ENCODE results near the gene PSMB10.

PSMB10 gene

DNA sequence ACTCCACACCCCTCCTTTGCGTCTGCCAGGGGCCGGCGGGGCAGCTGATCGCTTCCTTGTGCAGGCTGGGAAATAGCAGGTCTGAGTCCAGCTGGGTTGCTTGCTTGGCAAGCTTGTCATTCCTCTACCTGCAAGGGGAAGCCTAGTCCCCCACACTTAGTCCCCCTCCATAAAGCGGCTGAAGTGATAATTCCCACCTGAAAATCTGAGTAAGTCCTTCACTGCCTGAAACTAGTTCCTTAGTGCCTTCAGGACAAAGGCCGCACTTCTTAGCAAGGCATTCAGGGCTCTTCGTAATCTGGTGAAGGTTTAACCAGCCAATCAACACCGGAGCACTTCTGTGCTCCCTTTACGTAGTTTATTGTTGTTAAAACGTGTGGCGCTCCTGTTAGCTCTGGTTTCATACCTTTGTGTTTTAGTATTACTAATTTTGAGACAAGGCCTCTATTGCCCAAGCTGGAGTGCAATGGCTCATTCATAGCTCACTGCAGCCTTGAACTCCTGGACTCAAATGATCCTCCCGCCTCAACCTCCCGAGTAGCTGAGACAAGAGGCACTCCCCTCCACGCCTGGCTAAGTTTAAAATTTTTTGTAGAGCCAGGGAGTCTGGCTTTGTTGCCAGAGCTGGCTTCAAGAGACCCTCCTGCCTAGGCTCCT is 42.8 kb downstream of the PSMB10 start:
- peak overlapping the region; percentile 88 for H2AFZ ChIP-seq
- peaks cover 44% of the 10 kb centered on the region for H3K79me2 ChIP-seq
- no peaks in the 10 kb centered on the region for H3K36me3 ChIP-seq (ENCODE audit: control insufficient read depth, insufficient read depth, low read length)
- TF ChIP-seq, protein P1, sequence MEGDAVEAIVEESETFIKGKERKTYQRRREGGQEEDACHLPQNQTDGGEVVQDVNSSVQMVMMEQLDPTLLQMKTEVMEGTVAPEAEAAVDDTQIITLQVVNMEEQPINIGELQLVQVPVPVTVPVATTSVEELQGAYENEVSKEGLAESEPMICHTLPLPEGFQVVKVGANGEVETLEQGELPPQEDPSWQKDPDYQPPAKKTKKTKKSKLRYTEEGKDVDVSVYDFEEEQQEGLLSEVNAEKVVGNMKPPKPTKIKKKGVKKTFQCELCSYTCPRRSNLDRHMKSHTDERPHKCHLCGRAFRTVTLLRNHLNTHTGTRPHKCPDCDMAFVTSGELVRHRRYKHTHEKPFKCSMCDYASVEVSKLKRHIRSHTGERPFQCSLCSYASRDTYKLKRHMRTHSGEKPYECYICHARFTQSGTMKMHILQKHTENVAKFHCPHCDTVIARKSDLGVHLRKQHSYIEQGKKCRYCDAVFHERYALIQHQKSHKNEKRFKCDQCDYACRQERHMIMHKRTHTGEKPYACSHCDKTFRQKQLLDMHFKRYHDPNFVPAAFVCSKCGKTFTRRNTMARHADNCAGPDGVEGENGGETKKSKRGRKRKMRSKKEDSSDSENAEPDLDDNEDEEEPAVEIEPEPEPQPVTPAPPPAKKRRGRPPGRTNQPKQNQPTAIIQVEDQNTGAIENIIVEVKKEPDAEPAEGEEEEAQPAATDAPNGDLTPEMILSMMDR (IDR thresholded peaks at IDR 0.05), result no peak
- peak overlapping the region; percentile 56 for H3K9ac ChIP-seq
- H3K9me3 ChIP-seq (ENCODE audit: control insufficient read depth, low read length), result no peaks in the 10 kb centered on the region
- peaks cover 9% of the 10 kb centered on the region for H3K4me1 ChIP-seq
- peak overlapping the region; percentile 80 for H3K4me3 ChIP-seq (ENCODE audit: low read depth, low read length)
- H3K27me3 ChIP-seq (ENCODE audit: control insufficient read depth, insufficient read depth, low read length), result no peaks in the 10 kb centered on the region
- peak overlapping the region; percentile 82 for H3K27ac ChIP-seq
- peak overlapping the region; percentile 77 for H3K4me2 ChIP-seq (ENCODE audit: low read length)

DNA sequence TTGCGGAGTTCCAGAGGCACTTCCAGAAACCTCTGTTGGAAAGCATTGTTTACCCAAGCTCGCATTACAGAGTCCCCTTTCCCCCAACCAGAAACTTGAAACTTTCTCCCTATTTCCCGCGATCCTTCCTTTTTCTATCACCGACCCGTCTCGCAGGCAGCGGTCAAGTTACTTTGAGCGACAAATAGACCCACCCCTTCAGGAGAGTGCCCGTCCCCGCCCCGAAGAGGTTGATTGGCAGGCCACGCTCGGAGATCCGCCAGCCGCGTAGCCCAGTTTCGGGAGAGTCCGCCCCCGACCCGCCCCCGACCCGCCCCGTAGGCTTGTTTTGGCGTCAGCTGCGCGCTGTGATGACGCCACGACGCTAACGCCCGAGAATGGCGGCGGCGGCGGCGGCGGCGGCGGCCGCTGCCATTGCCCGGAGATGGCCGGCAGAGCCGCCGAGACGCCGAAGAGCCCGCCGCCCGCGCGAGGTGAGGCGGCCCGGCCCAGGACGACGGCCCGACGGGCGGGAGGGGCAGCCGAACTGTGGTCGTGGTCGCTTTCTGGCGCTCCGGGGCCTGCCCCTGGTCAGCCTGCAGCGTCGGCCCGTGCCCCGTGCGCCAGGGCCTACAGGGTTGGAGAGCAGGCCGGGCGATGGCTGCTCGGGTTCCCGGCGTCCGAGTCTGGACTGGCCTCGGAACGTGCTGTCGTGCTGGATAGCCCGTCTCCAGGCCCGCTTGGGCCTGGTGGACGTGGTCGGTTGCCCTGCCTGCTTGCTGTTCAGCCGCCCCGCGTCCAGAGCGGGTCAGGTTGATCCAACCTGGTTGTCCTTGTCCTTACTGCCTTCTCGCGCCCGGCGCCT is 43.5 kb downstream of the PSMB10 start, which contains the start of gene PSKH1:
TSS of gene PSKH1 (plus strand) at position 356 of the 844 bp plus-strand sequence. CDS start 15,496 bp downstream, outside the sequence.
- no peaks in the 10 kb centered on the region for H3K36me3 ChIP-seq (ENCODE audit: control insufficient read depth, insufficient read depth, low read length)
- H3K27me3 ChIP-seq (ENCODE audit: control insufficient read depth, insufficient read depth, low read length), result no peaks in the 10 kb centered on the region
- TF ChIP-seq, protein P1 (IDR thresholded peaks at IDR 0.05), result no peak
- peak within 1 kb of the TSS; percentile 56 for H3K9ac ChIP-seq
- peak within 1 kb of the TSS; percentile 88 for H2AFZ ChIP-seq
- no peaks in the 10 kb centered on the region for H3K9me3 ChIP-seq (ENCODE audit: control insufficient read depth, low read length)
- H3K27ac ChIP-seq, result peak within 1 kb of the TSS; percentile 82
- H3K4me1 ChIP-seq, result peaks cover 9% of the 10 kb centered on the region
- peak within 1 kb of the TSS; percentile 80 for H3K4me3 ChIP-seq (ENCODE audit: low read depth, low read length)
- H3K79me2 ChIP-seq, result peaks cover 39% of the 10 kb centered on the region
- H3K4me2 ChIP-seq (ENCODE audit: low read length), result peak within 1 kb of the TSS; percentile 91

DNA sequence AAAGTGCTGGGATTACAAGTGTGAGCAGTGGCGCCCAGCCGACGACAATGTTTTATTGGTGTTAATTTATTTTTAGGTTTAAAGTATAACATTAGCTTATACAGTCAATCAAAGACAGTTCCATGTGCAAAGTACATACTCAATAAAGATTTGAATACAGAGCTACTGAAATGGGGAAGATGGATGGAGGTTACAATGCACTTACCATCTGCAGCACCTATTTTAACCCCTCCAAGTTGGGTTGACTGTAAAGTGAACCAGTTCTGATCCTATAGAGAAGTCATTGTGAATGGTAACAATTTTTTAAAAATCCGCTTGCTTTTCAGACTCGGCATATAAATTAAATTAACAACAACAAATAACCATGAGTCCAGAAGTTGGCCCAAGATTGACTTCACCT is 44.3 kb downstream of the PSMB10 start:
- H3K4me3 ChIP-seq (ENCODE audit: low read depth, low read length), result peak overlapping the region; percentile 80
- peak overlapping the region; percentile 84 for H2AFZ ChIP-seq
- TF ChIP-seq, protein P1 (IDR thresholded peaks at IDR 0.05), result no peak
- H3K9me3 ChIP-seq (ENCODE audit: control insufficient read depth, low read length), result no peaks in the 10 kb centered on the region
- no peaks in the 10 kb centered on the region for H3K27me3 ChIP-seq (ENCODE audit: control insufficient read depth, insufficient read depth, low read length)
- H3K36me3 ChIP-seq (ENCODE audit: control insufficient read depth, insufficient read depth, low read length), result no peaks in the 10 kb centered on the region
- no peak overlapping the region for H3K9ac ChIP-seq
- H3K79me2 ChIP-seq, result peaks cover 31% of the 10 kb centered on the region
- peak overlapping the region; percentile 91 for H3K4me2 ChIP-seq (ENCODE audit: low read length)
- peaks cover 9% of the 10 kb centered on the region for H3K4me1 ChIP-seq
- H3K27ac ChIP-seq, result peak overlapping the region; percentile 46

DNA sequence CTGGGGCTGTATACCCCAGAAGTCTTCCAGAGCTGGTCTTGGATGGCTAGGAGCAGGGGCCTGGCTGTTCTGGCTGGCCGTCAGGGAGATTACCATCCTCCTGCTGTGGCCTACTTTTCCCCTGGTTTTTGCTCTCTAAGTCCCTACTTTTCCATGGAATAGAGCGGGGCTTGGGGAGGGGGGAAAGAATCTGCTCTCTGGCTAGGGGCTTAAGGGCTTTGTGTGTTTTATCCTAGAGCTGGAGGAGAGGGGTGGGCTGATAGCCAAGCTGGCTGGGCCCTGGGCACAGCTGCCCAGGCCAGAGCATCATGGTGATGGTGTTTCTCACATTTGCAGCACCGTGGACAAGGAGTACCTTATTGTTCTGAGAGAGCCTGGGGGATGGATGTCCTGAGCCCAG is 48.3 kb downstream of the PSMB10 start:
- Histone ChIP-seq H3K36me3 (ENCODE audit: control insufficient read depth, insufficient read depth, low read length) (no peaks in the 10 kb centered on the region), H3K79me2 (no peaks in the 10 kb centered on the region), H2AFZ (no peak overlapping the region), H3K4me2 (ENCODE audit: low read length) (no peak overlapping the region), H3K9me3 (ENCODE audit: control insufficient read depth, low read length) (no peaks in the 10 kb centered on the region), H3K9ac (no peak overlapping the region), H3K27me3 (ENCODE audit: control insufficient read depth, insufficient read depth, low read length) (no peaks in the 10 kb centered on the region), H3K27ac (no peak overlapping the region), H3K4me3 (ENCODE audit: low read depth, low read length) (no peak overlapping the region), H3K4me1 (no peaks in the 10 kb centered on the region)
- TF ChIP-seq, protein P1 (IDR thresholded peaks at IDR 0.05), result no peak
